ENCODE results near the gene ICAM3. TPM values are rescaled to one million over a fixed set of nuclear protein-coding genes. Genes with fewer than 3 reads are reported as not detected.

The ICAM3 gene
- total RNA-seq, 1 experiment from 2014 or later = 46.9 TPM

GRCh38 chr19:10315335-10316214 is 23.8 kb downstream of the ICAM3 start, which contains the start of gene FDX2:
FDX2 (minus strand) TSS chr19:10316015; CDS start chr19:10315996, 19 bp downstream.
- Histone ChIP-seq H3K27me3 (ENCODE audit: low read length) (no peaks in the 10 kb centered on the region), H3K27ac (ENCODE audit: low read length) (peak within 1 kb of the TSS; percentile 47), H3K9me2 (replicated peaks; ENCODE audit: low read length) (no peaks in the 10 kb centered on the region), H3K9me3 (ENCODE audit: low read length) (no peaks in the 10 kb centered on the region), H3K4me1 (ENCODE audit: insufficient read depth, low read length) (peaks cover 10% of the 10 kb centered on the region; the same call in 1 of the 2 replicates), H3F3A (ENCODE audit: low read length, unreplicated experiment) (no peaks in the 10 kb centered on the region), H3K4me3 (ENCODE audit: low read length) (peak within 1 kb of the TSS; percentile 82), H3K4me2 (ENCODE audit: low read length) (peak within 1 kb of the TSS; percentile 93), H2AFZ (ENCODE audit: low read length) (peak within 1 kb of the TSS; percentile 87), H3K36me3 (ENCODE audit: low read depth, low read length) (peaks cover 20% of the 10 kb centered on the region), H3K79me2 (ENCODE audit: low read length) (peaks cover 15% of the 10 kb centered on the region), H4K20me1 (ENCODE audit: low read length) (no peaks in the 10 kb centered on the region), H3K9ac (ENCODE audit: low read length) (peak within 1 kb of the TSS; percentile 87)
- peak; percentile 90 for DNase-seq
- ChIA-PET CTCF (no interaction called here), POLR2A (ENCODE audit: unreplicated experiment) (interaction anchor here (0.6 kb wide), 1 partner anchor 402 kb away, joined by 6 read pairs; no protein-coding TSS in a partner anchor)
- peak; percentile 83 for ATAC-seq
- intact Hi-C loops (cut with micrococcal nuclease) = no loop called here
- no peak for TF ChIP-seq EZH2phosphoT487 (IDR thresholded peaks at IDR 0.05; ENCODE audit: borderline replicate concordance, low read length)
- no peak for TF ChIP-seq EZH2 (IDR thresholded peaks at IDR 0.05; ENCODE audit: low read length, unreplicated experiment)
- TF ChIP-seq CTCF (conservative IDR thresholded peaks at IDR 0.05; ENCODE audit: low read depth, low read length) = no peak
- BruUV-seq (replicated peaks) = TSS peak; percentile 33

GRCh38 chr19:10309423-10309822 is 30.0 kb downstream of the ICAM3 start, which contains the start of gene ZGLP1:
ZGLP1 (minus strand) TSS chr19:10309815.
- ATAC-seq = no peak
- no peaks in the 10 kb centered on the region; the same call in 1 of the 2 replicates for H3K36me3 ChIP-seq (ENCODE audit: low read depth, low read length)

More at GRCh38 chr19:10309423-10309822, 30.0 kb downstream of the ICAM3 start, which contains the start of gene ZGLP1:
- H4K20me1 ChIP-seq (ENCODE audit: low read length) = no peaks in the 10 kb centered on the region
- H3K4me1 ChIP-seq (ENCODE audit: insufficient read depth, low read length) = 0 out of 2 replicates have a peak, but pooled peaks cover under 1% of the 10 kb centered on the region
- BruUV-seq (replicated peaks) = no TSS peak
- no peak within 1 kb of the TSS for H2AFZ ChIP-seq (ENCODE audit: low read length)
- H3K9me3 ChIP-seq (ENCODE audit: low read length) = no peaks in the 10 kb centered on the region
- no peak within 1 kb of the TSS for H3K27ac ChIP-seq (ENCODE audit: low read length)
- no peak within 1 kb of the TSS for H3K9ac ChIP-seq (ENCODE audit: low read length)
- no peak within 1 kb of the TSS for H3K4me3 ChIP-seq (ENCODE audit: low read length)
- no peaks in the 10 kb centered on the region for H3K27me3 ChIP-seq (ENCODE audit: low read length)
- CTCF ChIA-PET = no interaction called here
- POLR2A ChIA-PET (ENCODE audit: unreplicated experiment) = no interaction called here
- H3K79me2 ChIP-seq (ENCODE audit: low read length) = peaks cover 5% of the 10 kb centered on the region
- TF ChIP-seq EZH2phosphoT487 (IDR thresholded peaks at IDR 0.05; ENCODE audit: borderline replicate concordance, low read length) = no peak
- no peak for TF ChIP-seq CTCF (conservative IDR thresholded peaks at IDR 0.05; ENCODE audit: low read depth, low read length)
- no peak for TF ChIP-seq EZH2 (IDR thresholded peaks at IDR 0.05; ENCODE audit: low read length, unreplicated experiment)
- no peak within 1 kb of the TSS for H3K4me2 ChIP-seq (ENCODE audit: low read length)
- intact Hi-C loops (cut with micrococcal nuclease) = no loop called here
- no peak for DNase-seq
- H3K9me2 ChIP-seq (replicated peaks; ENCODE audit: low read length) = no peaks in the 10 kb centered on the region
- no peaks in the 10 kb centered on the region for H3F3A ChIP-seq (ENCODE audit: low read length, unreplicated experiment)

Measured in PC-3 (cell line).